ENCODE measurements around the gene PSME3.

PSME3 gene

GRCh38 chr17:42833767-42834422, 698 bp downstream of the PSME3 start:
- no peak for TF ChIP-seq CTCF (IDR thresholded peaks at IDR 0.05; ENCODE audit: control insufficient read depth, extremely low read depth, insufficient read depth)
- no peak for DNase-seq (ENCODE audit: low read depth)
- H3K4me3 ChIP-seq (ENCODE audit: low read depth, low read length): peak overlapping the region; percentile 74

- DNase-seq (ENCODE audit: low read depth): no peak
- H3K4me3 ChIP-seq (ENCODE audit: low read depth, low read length): no peak overlapping the region
- no peak for TF ChIP-seq CTCF (IDR thresholded peaks at IDR 0.05; ENCODE audit: control insufficient read depth, extremely low read depth, insufficient read depth)
Measured at GRCh38 chr17:42835732-42836131, 2.5 kb downstream of the PSME3 start.

GRCh38 chr17:42841975-42842685, 8.9 kb downstream of the PSME3 start:
- H3K4me3 ChIP-seq (ENCODE audit: low read depth, low read length): no peak overlapping the region
- DNase-seq (ENCODE audit: low read depth): no peak
- TF ChIP-seq CTCF (IDR thresholded peaks at IDR 0.05; ENCODE audit: control insufficient read depth, extremely low read depth, insufficient read depth): no peak

GRCh38 chr17:42843358-42843934, 10.2 kb downstream of the PSME3 start:
- TF ChIP-seq CTCF (IDR thresholded peaks at IDR 0.05; ENCODE audit: control insufficient read depth, extremely low read depth, insufficient read depth): peak; percentile 99
- DNase-seq (ENCODE audit: low read depth): peak; percentile 31
- H3K4me3 ChIP-seq (ENCODE audit: low read depth, low read length): no peak overlapping the region

- no peak for DNase-seq (ENCODE audit: low read depth)
- no peak for TF ChIP-seq CTCF (IDR thresholded peaks at IDR 0.05; ENCODE audit: control insufficient read depth, extremely low read depth, insufficient read depth)
- H3K4me3 ChIP-seq (ENCODE audit: low read depth, low read length): no peak within 1 kb of the TSS
Measured at GRCh38 chr17:42844271-42844670, 11.1 kb downstream of the PSME3 start, which contains the start of gene AOC2. TSS of gene AOC2 (plus strand) at chr17:42844580. CDS start at chr17:42844627, 47 bp downstream.

- no peak for TF ChIP-seq CTCF (IDR thresholded peaks at IDR 0.05; ENCODE audit: control insufficient read depth, extremely low read depth, insufficient read depth)
- no peak for DNase-seq (ENCODE audit: low read depth)
- no peak overlapping the region for H3K4me3 ChIP-seq (ENCODE audit: low read depth, low read length)
Measured at GRCh38 chr17:42844761-42845555, 11.8 kb downstream of the PSME3 start.
